Endothelial cell of umbilical vein (primary cell): Measurements from ENCODE around the gene MACROD2.

ENCODE experiments used
- EZH2 ChIP-seq: IDR thresholded peaks from 2 replicates; pipeline ENCODE4 v1.6.1; 2012; ENCODE audit warnings: borderline replicate concordance, low read depth, mild to moderate bottlenecking, moderate library complexity, low read length, inconsistent platforms; ENCODE audit not compliant: severe bottlenecking
- JUN ChIP-seq: IDR thresholded peaks from 2 replicates; pipeline ENCODE4 v1.6.1; 2011; ENCODE audit warnings: borderline replicate concordance, low read depth; ENCODE audit not compliant: insufficient read length, insufficient read depth
- POLR2A ChIP-seq: IDR thresholded peaks from 2 replicates; pipeline ENCODE4 v1.6.1; 2012; ENCODE audit warnings: low read depth, mild to moderate bottlenecking, control low read depth, low read length
- TF ChIP-seq, protein P1 (sequence below), 2 donors: IDR thresholded peaks; 1 replicate in 1 of 2; 2 replicates in 1 of 2; pipeline ENCODE4 v1.5.1; 2011; ENCODE audit warnings: low read length in 2 of 2, mild to moderate bottlenecking in 2 of 2, moderate library complexity in 2 of 2, control low read depth in 1 of 2, inconsistent platforms in 1 of 2, low read depth in 1 of 2; ENCODE audit not compliant: insufficient read depth in 1 of 2; ENCODE audit errors: extremely low read depth in 1 of 2
- TF ChIP-seq, protein P2 (sequence below): IDR thresholded peaks from 2 replicates; pipeline ENCODE4 v1.6.1; 2011; ENCODE audit not compliant: insufficient read depth, insufficient read length

DNA sequence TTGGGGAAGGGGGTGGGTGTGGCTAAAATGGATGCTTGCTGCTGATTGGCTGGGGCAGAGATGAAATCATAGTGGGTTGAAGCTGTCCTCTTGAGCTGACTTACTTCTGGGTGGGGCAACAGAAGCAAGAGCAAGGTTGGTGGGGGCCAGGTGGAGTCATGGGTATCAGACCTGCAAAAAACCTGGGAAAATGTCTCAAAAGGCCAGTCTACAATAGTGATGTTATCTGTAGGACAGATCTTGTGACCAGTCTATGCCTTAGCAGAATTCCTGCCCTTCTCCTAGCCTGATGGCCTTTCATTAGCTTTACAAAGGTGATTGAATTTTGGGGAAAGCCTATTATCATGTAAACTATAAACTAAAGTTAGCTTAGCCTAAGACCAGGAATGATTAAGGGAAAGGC lies 1632.2 kb downstream of the MACROD2 start:
- TF ChIP-seq, protein P1, sequence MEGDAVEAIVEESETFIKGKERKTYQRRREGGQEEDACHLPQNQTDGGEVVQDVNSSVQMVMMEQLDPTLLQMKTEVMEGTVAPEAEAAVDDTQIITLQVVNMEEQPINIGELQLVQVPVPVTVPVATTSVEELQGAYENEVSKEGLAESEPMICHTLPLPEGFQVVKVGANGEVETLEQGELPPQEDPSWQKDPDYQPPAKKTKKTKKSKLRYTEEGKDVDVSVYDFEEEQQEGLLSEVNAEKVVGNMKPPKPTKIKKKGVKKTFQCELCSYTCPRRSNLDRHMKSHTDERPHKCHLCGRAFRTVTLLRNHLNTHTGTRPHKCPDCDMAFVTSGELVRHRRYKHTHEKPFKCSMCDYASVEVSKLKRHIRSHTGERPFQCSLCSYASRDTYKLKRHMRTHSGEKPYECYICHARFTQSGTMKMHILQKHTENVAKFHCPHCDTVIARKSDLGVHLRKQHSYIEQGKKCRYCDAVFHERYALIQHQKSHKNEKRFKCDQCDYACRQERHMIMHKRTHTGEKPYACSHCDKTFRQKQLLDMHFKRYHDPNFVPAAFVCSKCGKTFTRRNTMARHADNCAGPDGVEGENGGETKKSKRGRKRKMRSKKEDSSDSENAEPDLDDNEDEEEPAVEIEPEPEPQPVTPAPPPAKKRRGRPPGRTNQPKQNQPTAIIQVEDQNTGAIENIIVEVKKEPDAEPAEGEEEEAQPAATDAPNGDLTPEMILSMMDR (IDR thresholded peaks at IDR 0.05; ENCODE audit: extremely low read depth in 1 of 2, insufficient read depth in 1 of 2, low read depth in 1 of 2, low read length in 2 of 2): no peak
- TF ChIP-seq POLR2A (no peak), JUN (no peak), EZH2 (no peak)
- TF ChIP-seq, protein P2, sequence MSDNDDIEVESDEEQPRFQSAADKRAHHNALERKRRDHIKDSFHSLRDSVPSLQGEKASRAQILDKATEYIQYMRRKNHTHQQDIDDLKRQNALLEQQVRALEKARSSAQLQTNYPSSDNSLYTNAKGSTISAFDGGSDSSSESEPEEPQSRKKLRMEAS: no peak
